Stimulated activated memory B cell treated with anti-CD40 and anti-IgM and Interleukin-4, amounts not matched to agents 10 μg/mL and 1 μg/mL and 100 μg/mL, for 72 hours (primary cell): Measurements from ENCODE around the gene MANEAL.

Source experiments
- ATAC-seq: fragments of 150-1000 bp; cut with Tn5 transposase; 2 replicates; pipeline ENCODE4 v1.10.0; 2021
- H3K27ac Mint-ChIP-seq: one replicate; pipeline ENCODE4 v1.8.0; 2022; ENCODE audit warnings: mild to moderate bottlenecking, mixed read lengths
- H3K27me3 Mint-ChIP-seq: one replicate; pipeline ENCODE4 v1.8.0; 2022; ENCODE audit warnings: mixed read lengths
- H3K36me3 Mint-ChIP-seq: one replicate; pipeline ENCODE4 v1.8.0; 2022; ENCODE audit warnings: mixed read lengths
- H3K4me1 Mint-ChIP-seq: one replicate; pipeline ENCODE4 v1.8.0; 2022; ENCODE audit warnings: mixed read lengths
- H3K4me3 Mint-ChIP-seq: one replicate; pipeline ENCODE4 v1.8.0; 2022; ENCODE audit warnings: mild to moderate bottlenecking, moderate library complexity, mixed read lengths
- H3K9me3 Mint-ChIP-seq: one replicate; pipeline ENCODE4 v1.8.0; 2022; ENCODE audit warnings: mixed read lengths

The MANEAL gene, protein sequence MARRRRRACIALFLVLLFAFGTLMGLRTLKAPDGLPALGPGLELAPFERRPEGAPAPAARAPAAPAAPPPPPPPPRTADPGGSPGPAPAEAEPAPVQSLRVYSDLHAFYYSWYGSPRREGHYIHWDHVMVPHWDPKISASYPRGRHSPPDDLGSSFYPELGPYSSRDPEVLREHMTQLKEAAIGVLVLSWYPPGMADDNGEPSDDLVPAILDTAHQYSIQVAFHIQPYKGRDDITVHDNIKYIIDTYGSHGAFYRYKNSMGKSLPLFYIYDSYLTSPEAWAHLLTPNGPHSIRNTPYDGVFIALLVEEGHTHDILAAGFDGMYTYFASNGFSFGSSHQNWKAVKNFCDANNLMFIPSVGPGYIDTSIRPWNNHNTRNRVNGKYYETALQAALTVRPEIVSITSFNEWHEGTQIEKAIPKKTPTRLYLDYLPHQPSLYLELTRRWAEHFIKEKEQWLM

DNA sequence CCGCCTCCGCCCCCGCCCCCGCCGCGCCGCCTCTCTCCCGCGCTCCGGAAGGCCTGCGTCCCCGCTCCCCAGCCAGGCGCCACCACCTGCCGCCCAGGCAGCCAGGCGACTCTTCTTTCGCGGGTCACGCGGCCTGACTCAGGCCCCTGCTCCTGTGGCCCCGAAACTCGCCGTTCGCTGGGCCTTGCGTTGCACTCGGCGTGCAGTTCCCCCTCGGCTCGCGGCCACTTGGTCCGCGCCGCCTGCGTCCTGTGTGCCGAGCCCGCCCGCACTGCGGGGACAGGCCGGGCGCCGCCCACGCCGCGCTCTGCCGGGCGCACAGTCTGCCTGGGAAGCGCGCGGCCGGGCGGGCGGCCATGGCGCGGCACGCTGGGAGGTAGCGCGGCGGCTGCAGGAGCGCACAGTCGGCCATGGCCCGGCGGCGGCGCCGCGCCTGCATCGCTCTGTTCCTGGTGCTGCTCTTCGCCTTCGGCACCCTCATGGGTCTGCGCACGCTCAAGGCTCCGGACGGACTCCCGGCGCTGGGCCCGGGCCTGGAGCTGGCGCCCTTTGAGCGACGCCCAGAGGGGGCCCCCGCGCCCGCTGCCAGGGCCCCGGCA, at the start of gene MANEAL:
MANEAL (plus strand) TSS at position 75 of the 599 bp plus-strand sequence; CDS start at position 411, 336 bp downstream.
- H3K27me3 Mint-ChIP-seq: peaks cover 14% of the 10 kb centered on the region
- peak within 1 kb of the TSS; percentile 79 for H3K27ac Mint-ChIP-seq
- peak within 1 kb of the TSS; percentile 80 for H3K4me3 Mint-ChIP-seq
- no peaks in the 10 kb centered on the region for H3K9me3 Mint-ChIP-seq
- peaks cover 10% of the 10 kb centered on the region for H3K36me3 Mint-ChIP-seq
- peak; percentile 80 for ATAC-seq
- peaks cover 25% of the 10 kb centered on the region for H3K4me1 Mint-ChIP-seq

DNA sequence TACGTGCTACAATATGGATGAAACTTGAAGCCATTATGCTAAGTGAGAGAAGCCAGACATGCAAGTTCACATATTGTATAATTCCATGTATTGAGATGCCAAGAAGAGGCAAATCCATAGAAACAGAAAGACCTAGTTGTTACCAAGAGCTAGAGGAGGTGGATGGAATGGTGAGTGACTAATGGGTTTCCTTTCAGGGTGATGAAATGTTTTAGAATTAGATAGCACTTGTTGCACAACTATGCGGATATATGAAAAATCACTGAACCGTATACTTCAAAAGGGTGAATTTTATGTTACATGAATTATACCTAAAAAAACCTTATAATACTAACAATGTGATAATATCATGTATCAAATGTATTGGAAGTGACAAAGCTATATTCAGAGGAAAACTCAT, 46.8 kb upstream of the MANEAL start:
- no peaks in the 10 kb centered on the region for H3K4me1 Mint-ChIP-seq
- H3K9me3 Mint-ChIP-seq: peaks cover 5% of the 10 kb centered on the region
- no peak overlapping the region for H3K4me3 Mint-ChIP-seq
- peaks cover 68% of the 10 kb centered on the region for H3K27me3 Mint-ChIP-seq
- no peak overlapping the region for H3K27ac Mint-ChIP-seq
- ATAC-seq: no peak
- H3K36me3 Mint-ChIP-seq: peaks cover 5% of the 10 kb centered on the region

DNA sequence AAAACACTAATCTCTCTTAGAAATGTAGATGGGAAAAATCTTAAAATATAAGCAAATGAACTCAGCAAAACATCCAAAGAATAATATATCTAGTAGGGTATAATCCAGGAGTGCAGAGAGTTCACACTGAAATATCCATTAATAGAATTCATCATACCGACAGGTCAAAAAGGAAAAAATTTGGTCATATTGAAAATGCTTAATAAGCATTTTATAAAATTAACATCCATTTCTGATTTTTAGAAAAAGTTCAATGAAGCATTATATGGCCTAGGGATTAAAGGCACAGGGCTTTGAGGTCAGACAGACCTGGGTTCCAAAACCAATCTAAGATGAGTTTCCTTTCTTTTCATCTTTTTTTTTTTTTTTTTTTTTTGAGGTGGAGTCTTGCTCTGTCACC, 45.1 kb upstream of the MANEAL start:
- ATAC-seq: no peak
- H3K4me1 Mint-ChIP-seq: peaks cover 6% of the 10 kb centered on the region
- peaks cover 72% of the 10 kb centered on the region for H3K27me3 Mint-ChIP-seq
- H3K27ac Mint-ChIP-seq: no peak overlapping the region
- H3K9me3 Mint-ChIP-seq: peaks cover 4% of the 10 kb centered on the region
- H3K4me3 Mint-ChIP-seq: no peak overlapping the region
- H3K36me3 Mint-ChIP-seq: peaks cover 5% of the 10 kb centered on the region

- Mint-ChIP-seq H3K9me3 (no peaks in the 10 kb centered on the region), H3K36me3 (no peaks in the 10 kb centered on the region), H3K27me3 (peaks cover 65% of the 10 kb centered on the region), H3K4me3 (peak overlapping the region; percentile 75), H3K4me1 (peaks cover 8% of the 10 kb centered on the region), H3K27ac (peak overlapping the region; percentile 46)
- no peak for ATAC-seq
Measured at GRCh38 chr1:37752213-37752582, 41.4 kb upstream of the MANEAL start.

- peaks cover 8% of the 10 kb centered on the region for H3K4me1 Mint-ChIP-seq
- peak overlapping the region; percentile 46 for H3K27ac Mint-ChIP-seq
- H3K9me3 Mint-ChIP-seq: no peaks in the 10 kb centered on the region
- ATAC-seq: peak; percentile 69
- H3K27me3 Mint-ChIP-seq: peaks cover 59% of the 10 kb centered on the region
- H3K4me3 Mint-ChIP-seq: peak overlapping the region; percentile 75
- H3K36me3 Mint-ChIP-seq: no peaks in the 10 kb centered on the region
Measured at GRCh38 chr1:37752583-37753471, 40.8 kb upstream of the MANEAL start.

GRCh38 chr1:37753473-37754321, 40.0 kb upstream of the MANEAL start:
- no peaks in the 10 kb centered on the region for H3K36me3 Mint-ChIP-seq
- peaks cover 8% of the 10 kb centered on the region for H3K4me1 Mint-ChIP-seq
- no peak for ATAC-seq
- H3K27ac Mint-ChIP-seq: no peak overlapping the region
- peaks cover 52% of the 10 kb centered on the region for H3K27me3 Mint-ChIP-seq
- H3K4me3 Mint-ChIP-seq: peak overlapping the region; percentile 32
- no peaks in the 10 kb centered on the region for H3K9me3 Mint-ChIP-seq

DNA sequence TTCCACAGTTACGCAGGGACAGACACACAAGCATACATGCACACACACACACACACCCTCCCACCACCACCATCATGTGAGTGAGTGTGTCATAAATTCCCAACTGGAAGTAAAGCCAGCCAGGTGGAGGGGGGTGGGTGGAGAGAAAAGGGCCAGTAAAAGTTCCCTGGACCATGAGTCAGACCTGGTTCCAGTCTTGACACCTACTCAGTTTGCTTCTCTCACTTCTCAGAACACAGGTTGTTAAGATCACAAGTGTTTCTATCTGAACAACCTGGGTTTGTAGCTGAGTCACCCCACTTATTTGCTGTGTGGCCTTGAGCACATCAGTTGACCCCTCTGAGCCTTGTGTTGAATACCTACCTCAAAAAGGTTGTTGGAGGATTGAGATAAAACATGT, 38.4 kb upstream of the MANEAL start:
- peaks cover 36% of the 10 kb centered on the region for H3K27me3 Mint-ChIP-seq
- peaks cover 8% of the 10 kb centered on the region for H3K4me1 Mint-ChIP-seq
- ATAC-seq: peak; percentile 64
- H3K27ac Mint-ChIP-seq: no peak overlapping the region
- no peak overlapping the region for H3K4me3 Mint-ChIP-seq
- no peaks in the 10 kb centered on the region for H3K9me3 Mint-ChIP-seq
- no peaks in the 10 kb centered on the region for H3K36me3 Mint-ChIP-seq

DNA sequence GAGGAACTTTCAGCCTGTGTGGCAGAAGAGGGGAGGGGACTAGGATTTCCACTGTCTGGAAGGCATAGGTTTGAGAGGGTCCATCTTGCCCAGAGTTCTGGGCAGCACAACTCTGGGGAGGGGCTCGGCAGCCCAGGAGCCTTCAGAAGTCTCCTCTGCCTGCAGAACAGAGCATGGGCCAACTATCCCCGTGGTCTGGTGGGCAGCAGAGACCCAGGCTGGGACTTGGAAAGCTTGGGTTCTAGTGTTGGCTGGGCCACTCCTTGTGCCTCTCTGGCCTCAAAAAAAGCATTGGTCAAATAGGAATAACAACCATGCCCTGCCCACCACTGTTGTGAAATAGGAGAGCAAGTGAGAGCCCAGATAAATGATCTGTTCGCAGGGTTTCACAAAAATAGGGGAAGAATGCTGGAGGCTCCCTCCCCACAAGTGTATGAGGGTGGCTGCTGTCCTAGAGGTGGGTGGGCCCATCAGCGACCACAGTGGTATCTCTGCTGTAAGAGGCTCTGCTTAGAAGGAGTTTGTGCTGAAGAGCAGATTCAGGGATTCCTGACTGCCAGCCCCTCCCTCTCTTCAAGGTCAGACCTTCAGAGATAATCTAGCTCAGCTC, 37.6 kb upstream of the MANEAL start:
- H3K9me3 Mint-ChIP-seq: no peaks in the 10 kb centered on the region
- H3K36me3 Mint-ChIP-seq: no peaks in the 10 kb centered on the region
- ATAC-seq: no peak
- no peak overlapping the region for H3K4me3 Mint-ChIP-seq
- H3K4me1 Mint-ChIP-seq: peaks cover 8% of the 10 kb centered on the region
- no peak overlapping the region for H3K27ac Mint-ChIP-seq
- peaks cover 28% of the 10 kb centered on the region for H3K27me3 Mint-ChIP-seq

DNA sequence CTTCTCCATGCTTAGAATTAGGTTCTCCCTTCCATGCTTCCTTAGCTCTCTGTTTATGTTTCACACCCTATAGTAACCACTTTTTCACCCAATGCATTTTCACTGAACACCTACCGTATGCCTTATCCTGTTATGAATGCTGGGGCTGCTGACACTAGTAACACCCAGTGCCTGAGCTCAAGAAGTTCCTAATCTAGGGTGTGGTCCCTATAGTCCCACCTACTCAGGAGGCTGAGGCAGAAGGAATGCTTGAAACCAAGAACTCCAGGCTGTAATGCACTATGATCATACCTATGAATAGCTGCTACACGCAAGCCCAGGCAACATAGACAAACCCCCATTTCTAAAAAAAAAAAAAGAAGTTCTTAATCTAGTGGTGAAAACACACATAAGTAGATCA, 34.2 kb upstream of the MANEAL start:
- no peak for ATAC-seq
- Mint-ChIP-seq H3K4me1 (peaks cover 4% of the 10 kb centered on the region), H3K27me3 (peaks cover 25% of the 10 kb centered on the region)

GRCh38 chr1:37761416-37762095, 32.1 kb upstream of the MANEAL start:
- Mint-ChIP-seq H3K9me3 (peaks cover 3% of the 10 kb centered on the region), H3K27me3 (peaks cover 46% of the 10 kb centered on the region), H3K4me1 (peaks cover 25% of the 10 kb centered on the region), H3K4me3 (no peak overlapping the region), H3K27ac (no peak overlapping the region), H3K36me3 (peaks cover 6% of the 10 kb centered on the region)
- ATAC-seq: no peak

More for the DNA sequence above, 34.2 kb upstream of the MANEAL start:
- no peaks in the 10 kb centered on the region for H3K9me3 Mint-ChIP-seq
- H3K27ac Mint-ChIP-seq: no peak overlapping the region
- H3K36me3 Mint-ChIP-seq: peaks cover 1% of the 10 kb centered on the region
- H3K4me3 Mint-ChIP-seq: no peak overlapping the region

GRCh38 chr1:37762516-37762915, 31.1 kb upstream of the MANEAL start:
- ATAC-seq: no peak
- peaks cover 28% of the 10 kb centered on the region for H3K4me1 Mint-ChIP-seq
- peaks cover 6% of the 10 kb centered on the region for H3K36me3 Mint-ChIP-seq
- peaks cover 52% of the 10 kb centered on the region for H3K27me3 Mint-ChIP-seq
- no peak overlapping the region for H3K4me3 Mint-ChIP-seq
- H3K9me3 Mint-ChIP-seq: peaks cover 3% of the 10 kb centered on the region
- no peak overlapping the region for H3K27ac Mint-ChIP-seq

GRCh38 chr1:37763791-37764413, 29.7 kb upstream of the MANEAL start:
- Mint-ChIP-seq H3K4me3 (no peak overlapping the region), H3K36me3 (peaks cover 6% of the 10 kb centered on the region), H3K27me3 (peaks cover 64% of the 10 kb centered on the region), H3K9me3 (peaks cover 3% of the 10 kb centered on the region), H3K27ac (no peak overlapping the region), H3K4me1 (peaks cover 28% of the 10 kb centered on the region)
- no peak for ATAC-seq

GRCh38 chr1:37764414-37764825, 29.2 kb upstream of the MANEAL start:
- no peak overlapping the region for H3K27ac Mint-ChIP-seq
- no peak overlapping the region for H3K4me3 Mint-ChIP-seq
- peaks cover 70% of the 10 kb centered on the region for H3K27me3 Mint-ChIP-seq
- H3K4me1 Mint-ChIP-seq: peaks cover 28% of the 10 kb centered on the region
- peaks cover 6% of the 10 kb centered on the region for H3K36me3 Mint-ChIP-seq
- H3K9me3 Mint-ChIP-seq: peaks cover 3% of the 10 kb centered on the region
- ATAC-seq: no peak
